T-helper 2 cell (primary cell): Measurements from ENCODE around the gene PALLD.
A peak's percentile ranks its signal among the peaks of the same experiment; 100 is the strongest.
"Not testable (repeated sequence)": the region's sequence is repeated elsewhere in the genome, so short reads cannot be mapped to it uniquely, and the experiment has no call there.

Experiments
- DNase-seq, 5 experiments: peaks; one replicate each; pipeline versions ENCODE4 v3.0.0 to v3.0.0-alpha.2; 2012 to 2022

Gene PALLD

DNA sequence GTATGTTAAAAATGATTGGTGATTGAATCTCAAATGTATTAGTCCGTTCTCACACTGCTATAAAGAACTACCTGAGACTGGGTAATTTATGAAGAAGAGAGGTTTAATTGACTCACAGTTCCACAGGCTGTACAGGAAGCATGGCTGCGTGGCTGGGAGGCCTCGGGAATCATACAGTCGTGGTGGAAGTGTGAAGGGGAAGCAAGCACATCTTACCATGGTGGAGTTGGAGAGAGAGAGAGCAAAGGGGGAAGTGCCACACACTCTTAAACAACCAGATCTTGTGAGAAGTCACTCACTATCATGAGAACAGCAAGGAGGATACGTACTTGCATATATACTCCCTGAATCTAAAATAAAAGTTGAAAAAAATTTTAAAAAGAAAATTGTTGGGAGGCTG is 306.2 kb downstream of the PALLD start:
- not testable (repeated sequence) for DNase-seq

DNA sequence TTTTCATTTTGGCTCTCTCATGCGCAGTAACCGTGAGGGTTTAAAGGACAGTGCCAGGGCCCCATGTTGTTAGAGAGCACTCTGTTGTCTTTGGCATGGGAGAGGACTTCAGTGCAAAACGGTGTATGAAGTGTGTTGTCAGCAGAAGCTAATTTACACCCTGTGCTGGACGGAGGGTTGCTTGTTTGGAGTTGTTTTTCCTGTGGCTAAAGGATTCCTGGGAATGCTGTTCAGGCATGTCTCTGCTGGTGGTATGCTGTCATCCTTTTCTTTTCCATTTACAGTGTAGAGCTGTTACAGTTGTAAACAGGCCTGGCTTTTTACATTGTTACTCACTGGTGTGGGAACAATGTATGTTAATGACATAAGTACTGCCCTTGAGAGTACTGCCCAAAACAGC is 306.9 kb downstream of the PALLD start:
- no peak for DNase-seq

DNA sequence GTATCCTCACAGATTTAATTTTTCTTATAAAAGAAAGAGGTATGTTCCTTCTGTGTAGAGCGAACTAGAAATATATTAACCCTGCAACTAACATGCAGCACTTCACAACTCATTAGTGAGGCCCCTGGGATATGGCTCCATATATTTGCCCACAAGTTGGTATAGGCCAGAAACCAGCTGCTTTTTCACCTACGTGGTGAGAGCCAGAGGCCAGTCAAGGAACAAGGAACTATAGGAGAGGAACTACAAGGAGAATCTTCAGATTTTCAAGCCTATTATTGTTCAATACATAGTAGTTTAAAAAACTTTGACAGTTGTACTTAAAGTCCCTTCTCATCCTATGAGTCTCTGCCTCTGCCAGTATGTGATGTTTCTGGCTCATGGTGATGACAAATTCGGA is 307.3 kb downstream of the PALLD start:
- no peak for DNase-seq

DNA sequence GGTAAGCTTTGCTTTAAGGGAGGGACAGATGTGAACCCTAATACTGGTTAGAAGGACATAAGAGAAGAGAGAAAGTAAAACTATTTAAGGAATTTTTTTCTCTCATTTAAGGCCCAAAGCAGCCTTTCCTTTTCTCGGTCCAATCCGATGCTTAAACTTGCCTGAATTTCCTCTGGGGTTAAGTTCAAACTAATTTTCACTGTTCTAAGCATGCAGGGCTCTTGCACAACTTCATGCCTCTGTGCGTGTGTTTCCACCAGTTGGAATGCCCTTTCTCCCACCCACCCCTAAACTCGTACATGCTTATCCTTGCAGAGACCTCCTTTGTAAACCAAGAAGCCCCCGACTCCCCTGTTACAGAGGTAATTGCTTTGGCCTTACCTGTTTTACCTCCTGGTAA is 308.5 kb downstream of the PALLD start:
- no peak for DNase-seq

DNA sequence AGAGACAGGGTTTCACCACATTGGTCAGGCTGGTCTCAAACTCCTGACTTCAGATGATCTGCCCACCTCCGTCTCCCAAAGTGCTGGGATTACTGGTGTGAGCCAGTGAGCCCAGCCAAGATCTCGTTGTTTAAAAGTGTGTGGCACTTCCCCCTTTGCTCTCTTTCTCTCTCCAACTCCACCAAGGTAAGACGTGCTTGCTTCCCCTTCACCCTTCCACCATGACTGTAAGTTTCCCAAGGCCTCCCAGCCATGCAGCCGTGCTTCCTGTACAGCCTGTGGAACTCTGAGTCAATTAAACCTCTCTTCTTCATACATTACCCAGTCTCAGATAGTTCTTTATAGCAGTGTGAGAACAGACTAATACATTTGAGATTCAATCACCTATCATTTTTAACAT is 309.4 kb downstream of the PALLD start:
- DNase-seq = not testable (repeated sequence)

DNA sequence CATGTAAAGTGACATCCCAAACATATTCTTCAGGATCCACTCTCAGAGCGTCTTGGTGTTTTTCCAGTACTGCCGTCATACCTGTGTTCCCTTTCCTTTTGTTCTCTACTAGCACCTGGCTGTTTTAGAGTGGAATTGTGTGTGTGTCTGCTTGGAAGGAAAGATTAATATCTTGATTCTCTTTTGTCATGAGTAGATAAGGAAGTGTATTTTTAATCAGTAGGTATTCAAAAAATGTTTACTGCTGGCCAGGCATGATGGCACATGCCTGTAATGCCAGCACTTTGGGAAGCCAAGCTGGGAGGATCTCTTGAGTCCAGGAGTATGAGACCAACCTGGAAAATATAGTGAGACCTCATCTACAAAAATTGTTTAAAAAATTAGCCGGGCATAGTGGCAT is 314.4 kb downstream of the PALLD start:
- no peak for DNase-seq

DNA sequence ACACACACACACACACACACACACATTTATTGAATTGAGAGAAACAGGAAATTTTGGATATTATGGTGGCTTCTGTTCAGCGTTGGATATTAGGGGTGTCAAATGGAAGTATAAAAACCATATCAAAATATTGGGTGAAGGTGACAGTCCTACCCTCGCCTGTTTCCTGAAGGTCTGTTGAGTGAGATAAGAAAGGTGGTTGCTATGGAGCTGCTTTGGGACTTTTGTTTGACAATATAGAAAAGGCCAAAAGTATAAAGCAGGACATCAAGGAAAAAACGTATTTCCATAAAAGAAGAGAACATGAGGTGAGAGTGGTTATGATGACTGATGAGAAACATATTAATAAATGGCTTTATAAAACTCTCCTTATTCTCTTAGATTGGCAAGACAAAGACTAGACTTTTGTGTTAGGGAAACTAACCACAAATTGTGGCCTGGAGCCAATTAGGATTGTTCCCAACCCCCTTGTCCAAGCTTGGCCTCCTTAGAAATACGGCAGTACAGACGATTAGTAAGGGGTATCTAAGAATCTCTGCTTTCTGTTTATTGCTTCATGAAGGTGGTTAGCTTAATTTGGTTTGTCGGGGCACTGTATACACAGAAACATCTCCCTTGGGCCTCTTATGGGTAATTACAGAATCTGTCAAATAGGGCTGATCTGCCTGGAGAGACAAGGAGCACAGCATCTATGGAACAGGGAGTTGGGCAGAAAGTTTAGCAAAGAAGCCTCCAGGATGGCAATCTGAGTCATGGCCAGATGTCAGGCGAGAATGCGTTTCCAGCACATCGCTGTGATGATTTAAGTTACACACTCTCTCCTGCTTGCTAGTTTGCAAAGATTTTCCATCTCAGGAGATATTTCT is 315.2 kb downstream of the PALLD start:
- no peak for DNase-seq

DNA sequence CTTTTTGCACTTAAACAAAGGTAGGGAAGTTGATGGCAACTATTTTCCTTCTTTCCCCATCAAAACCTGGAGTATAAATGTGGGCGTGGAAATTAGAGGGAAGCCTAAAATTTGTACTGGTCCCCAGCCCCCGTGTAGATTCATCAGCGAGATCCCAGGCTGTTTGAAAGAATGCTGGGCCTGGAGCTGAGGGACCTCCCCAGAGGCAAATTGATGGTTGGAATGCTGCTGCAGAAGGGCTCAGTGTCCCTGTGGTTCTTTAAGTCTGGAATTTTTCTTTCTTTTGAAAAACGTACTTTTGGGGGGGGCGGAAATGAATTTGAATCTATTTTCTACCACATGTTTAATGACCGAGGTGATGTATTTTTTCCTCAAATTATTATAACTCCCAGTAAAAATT is 316.0 kb downstream of the PALLD start:
- no peak for DNase-seq

DNA sequence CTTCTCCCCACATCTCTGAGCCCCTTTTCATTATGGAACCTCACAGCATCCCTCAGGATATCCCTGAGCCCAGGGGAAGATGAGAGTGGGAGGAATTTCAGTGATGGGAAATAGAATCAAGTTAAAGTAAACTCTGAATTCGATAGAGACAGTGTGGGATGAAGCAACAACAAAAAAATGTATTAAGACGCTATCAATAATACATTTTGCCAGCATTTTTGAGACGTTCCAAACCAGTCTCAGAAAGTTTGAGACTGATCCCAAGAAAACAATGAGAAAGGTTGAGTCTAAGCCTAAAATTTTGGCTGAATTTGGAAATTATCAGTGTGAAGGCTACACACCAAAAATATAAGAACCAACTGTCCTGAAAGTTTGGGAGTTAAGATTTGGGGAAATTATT is 317.0 kb downstream of the PALLD start:
- no peak for DNase-seq

DNA sequence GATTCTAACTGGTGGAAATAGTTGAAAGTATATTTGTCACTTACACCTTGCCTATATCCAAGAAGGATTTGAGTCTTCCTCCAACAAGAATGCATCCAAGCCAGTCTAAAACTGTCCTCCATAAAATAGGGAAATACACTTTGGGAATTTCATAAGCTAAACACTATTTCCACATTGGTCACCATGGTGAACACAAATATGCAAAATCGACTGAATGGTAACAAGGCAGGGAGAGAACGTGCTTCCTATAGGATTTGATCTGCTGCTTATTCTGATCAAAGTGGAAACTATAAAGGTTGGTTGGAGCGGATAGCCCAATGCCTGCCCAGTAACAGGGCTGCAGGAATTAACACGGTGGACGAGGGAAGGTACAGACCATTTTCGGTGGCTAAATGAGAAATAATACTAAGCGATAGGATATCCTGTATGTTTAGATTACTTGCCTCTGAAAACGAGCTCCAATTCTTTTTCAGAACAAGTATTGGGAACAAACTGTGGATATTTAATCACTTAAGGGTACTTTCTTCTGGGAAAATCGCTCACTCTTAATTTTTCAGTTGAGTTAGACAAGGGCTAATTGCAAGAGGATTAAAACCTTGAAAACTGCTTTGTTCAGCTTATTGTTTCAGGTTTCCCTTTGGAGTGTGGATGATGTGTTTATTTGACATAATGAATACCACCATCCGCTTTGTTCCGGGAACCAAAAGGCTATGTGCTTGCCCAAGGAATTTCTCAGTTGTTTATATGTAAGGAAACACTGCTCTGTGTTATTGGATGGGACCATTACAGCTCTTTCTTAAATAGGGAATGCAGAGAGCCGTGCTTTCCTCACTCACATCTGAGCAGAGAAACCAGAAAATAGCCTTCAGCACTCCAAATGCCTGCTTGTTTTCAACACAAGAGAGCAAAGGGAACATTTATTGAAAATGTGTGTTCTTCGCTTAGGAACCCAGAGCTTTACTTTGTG is 318.8 kb downstream of the PALLD start:
- DNase-seq = no peak

DNA sequence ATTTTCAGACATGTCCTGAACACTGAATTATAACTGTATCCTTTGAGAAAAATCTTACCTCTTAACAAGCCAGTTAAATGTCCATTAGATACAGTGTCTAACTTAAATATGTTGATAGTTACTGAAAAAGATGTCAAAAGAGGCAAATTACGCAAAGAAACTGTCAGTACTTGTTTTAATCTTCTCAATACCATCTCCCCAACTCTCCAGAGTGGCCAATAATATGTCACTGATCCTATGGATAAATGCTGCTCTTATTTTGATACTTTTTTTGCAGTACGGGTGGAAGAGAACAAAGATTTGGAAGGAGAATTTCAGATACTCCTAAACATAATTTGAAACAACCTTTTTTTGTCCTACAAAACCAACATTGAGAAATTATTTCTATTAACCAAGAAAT is 320.5 kb downstream of the PALLD start:
- no peak for DNase-seq

DNA sequence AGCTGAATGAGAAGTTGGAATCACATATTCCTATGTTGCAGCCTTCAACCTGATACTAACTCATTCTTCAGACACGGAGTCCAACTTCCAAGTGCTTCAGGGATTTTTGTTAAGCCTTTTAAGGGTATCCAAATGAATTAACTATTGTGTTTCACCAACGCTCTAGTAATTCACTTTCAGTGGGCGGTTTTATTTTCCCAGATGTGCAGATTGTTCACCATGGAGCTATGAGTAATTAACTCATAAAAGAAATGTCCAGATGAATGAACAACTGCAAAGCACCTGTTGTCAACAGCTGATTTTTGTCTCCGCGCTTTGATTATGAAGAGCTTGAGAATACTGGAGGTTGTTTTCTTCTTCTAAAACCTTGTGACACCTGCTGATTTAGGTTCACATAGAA is 325.6 kb downstream of the PALLD start:
- DNase-seq = no peak

DNA sequence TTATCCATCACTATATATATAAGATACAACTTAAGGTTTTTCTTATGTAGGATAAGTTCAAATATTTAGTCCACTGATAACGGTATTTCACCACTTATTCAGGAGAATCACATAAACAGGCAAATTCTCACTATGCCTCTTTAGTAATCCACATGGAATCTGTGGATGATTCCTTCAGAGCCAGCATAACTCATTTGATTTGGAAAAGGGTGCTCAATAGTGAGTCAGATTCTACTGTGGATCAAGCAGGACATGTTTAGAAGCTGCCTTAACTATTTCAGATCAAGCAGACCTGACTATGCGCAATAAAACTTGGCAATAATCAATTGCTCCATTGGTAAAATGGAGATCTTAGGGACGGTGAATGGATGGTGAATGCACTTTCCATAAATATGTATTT is 329.1 kb downstream of the PALLD start:
- DNase-seq = no peak

DNA sequence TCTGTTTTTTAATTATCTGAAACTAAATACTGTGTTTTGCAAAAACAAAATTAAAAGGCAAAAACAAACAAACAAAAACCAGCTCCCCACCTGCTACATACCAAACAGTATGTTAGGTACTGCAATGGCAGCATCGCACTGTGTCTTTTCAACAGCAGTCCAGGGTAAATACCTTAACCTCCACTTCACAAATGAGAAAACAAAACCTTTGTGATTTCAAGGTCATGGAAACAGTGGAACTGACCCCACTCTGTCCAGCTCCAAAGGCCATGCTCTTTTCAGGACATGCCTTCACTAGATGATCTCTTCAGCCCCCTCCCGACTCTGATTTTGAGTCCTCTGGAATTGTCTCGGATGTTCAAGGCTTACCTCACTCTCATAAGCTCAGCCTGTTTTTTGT is 329.8 kb downstream of the PALLD start:
- DNase-seq = no peak

DNA sequence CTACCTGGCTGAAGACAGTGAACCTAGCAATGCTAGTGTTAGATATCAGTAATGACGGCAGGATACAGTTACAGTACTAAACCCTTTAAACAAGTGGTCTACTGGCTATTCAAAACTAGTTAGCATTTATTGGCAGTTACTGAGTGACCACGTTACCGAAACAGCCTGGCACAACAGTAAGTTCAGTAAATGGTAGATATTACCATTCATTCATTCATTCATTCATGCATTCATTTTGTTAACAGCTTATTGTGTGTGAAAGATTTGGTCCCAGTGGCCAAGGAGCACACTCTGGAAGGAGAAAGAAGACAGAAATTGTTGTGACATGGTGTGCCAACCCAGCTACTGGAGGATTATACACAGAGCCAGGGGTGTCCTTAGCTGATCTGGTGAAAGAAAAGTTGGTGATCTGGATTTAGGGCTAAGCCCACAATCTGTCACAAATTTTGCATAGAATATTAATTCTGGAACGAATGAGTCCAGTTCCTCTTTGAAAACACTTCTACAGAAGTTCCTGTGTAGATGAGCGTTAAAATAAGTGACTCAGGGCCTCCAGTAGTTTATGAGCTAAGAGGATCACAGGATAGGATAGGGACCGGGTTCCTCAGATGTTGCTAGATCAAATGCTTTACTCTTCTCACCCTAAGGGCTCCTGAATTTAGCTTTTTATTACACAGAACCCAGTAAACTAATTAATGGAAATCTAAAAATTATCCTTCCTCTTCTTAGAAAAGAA is 334.1 kb downstream of the PALLD start:
- no peak for DNase-seq

DNA sequence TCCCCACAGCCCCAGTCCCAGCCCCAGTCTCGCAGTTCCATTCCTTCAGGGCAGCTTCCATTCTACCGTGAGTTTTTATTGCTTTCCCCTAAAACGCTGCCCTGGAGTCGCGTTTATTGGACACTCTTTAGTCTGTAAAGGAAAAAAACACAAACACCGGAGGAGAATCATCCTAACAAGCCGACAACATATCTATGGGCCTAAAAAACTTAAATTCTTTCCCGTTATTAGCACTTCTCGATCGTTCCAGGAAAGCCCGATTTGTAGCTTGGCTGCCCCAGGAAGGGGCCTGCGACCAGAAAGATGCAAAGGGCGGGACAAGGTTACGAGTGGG is 334.7 kb downstream of the PALLD start:
- DNase-seq = no peak

DNA sequence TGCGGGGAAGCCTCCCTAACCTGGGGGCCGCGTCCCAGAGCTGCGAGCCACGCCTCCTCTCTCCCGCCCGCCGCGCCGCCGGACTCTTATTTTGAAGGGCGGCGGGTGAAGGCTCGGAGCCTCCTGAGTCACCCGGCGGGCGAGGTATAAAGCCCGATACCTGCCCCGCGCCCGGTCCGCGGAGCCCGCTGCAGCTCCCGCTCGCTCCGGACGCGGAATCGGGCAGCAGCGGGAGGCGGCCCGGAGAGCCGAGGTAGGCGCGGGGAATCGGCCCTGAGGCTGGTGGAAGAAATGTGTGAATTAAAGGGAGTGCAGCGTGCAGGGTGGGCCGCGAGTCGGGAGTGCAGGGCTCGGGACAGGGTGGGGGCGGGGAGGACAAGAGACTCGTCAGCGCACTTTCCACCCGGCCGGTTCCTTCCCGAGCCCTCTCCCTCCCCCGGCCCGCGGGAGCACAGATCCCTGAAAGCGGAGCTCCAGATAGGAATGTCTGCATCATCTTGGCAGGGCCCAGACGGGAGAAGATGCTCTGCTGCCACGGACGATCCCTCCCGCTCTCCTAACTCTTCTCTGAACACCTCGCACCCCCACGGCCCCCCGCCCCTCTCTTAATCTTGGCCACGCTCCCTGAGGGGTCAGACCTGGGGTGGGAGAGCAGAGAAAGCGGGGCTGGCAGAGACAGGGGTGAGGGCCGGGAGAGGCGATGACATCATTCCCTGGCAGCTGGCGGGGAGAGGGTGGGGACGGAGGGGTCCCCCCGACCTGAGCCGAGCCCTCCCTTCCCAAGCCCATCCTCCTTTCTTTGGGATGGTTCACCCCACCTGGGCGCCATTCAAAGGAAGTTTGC is 335.3 kb downstream of the PALLD start:
- DNase-seq = peak in 4 of 5 experiments; percentile 7 to 77 (median 20)

DNA sequence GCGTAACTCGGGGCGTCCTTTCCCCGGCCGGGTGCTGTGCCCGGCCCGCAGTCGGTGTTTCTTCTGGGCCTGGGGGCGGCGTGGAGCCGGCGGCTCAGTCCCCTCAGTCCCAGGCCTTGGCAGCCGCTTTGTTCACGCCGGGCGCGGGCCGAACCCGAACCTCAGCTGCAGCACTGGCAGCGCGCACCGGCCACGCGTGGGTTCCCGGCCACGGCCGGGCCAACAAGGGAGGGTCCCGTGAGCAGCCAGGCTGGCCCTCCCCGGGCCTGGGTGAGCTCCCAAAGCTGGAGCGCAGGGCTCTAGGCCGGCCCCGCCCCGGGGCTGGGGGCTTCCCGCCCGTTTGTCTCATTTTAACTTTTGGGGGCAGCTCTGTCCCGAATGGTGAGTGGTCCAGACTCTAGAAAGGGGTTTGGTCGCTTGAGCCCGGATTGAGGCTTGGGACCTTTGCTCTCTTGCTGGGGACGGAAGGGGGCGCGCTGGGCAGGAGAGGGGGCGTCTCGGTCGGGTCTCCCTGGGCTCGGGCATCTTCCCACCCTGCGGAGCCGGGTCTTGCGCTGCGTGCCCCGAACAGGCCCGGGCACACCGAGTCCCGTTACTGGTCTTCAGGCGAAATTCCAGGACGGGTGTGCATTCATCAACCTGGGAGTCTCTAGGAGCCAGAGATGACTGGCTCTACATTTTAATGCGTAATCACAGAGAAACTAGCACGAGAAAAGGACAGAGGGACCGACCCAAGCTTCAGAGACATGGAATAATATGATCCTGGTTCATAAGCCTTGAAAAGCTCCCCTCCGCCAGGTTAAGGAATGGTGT is 336.1 kb downstream of the PALLD start:
- no peak for DNase-seq

DNA sequence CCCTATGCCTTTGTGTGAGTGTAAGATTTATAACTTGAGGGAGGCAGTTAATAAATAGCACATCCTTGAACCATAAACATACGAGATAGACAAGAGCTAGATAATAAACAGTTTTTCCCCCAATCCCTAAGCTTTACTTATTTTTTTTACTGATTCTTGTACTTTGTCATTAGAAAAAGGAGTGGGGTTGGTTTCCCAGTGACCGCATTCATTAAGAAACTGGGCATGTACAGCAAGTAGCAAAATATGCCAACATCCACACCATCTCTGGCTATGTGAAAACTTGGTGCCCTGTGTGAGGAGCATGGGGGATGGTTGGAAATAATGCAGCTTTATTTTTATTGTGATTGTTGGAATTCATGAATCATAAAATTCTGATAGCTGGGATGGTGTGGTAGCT is 337.0 kb downstream of the PALLD start:
- no peak for DNase-seq

DNA sequence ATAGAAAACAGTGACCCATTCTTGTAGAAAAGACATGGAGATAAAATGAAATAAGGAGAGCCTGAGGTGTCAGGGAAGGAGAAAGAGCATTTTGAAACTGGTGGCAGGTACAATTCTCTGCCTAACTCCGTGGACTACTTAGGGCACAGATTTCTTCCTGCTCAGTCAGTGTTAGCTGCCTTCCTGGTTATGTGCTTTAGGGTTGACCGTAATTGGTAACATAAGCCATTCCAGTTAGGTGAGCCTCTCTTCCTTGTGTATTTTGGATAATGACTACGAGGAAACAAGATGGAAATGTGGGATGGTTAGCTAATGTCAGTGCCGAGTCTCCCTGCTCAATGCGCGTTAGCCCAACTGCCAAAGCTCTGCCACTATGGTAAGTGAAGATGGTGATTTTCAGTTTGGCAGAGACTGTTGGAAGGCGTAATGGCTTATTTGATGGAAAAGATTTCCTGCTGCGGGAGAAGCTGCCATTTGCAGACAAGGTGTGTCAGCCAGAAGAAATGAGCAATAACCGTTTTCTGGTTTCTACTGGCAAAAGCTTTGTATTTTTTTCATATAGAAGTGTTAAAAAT is 339.1 kb downstream of the PALLD start:
- DNase-seq = no peak

DNA sequence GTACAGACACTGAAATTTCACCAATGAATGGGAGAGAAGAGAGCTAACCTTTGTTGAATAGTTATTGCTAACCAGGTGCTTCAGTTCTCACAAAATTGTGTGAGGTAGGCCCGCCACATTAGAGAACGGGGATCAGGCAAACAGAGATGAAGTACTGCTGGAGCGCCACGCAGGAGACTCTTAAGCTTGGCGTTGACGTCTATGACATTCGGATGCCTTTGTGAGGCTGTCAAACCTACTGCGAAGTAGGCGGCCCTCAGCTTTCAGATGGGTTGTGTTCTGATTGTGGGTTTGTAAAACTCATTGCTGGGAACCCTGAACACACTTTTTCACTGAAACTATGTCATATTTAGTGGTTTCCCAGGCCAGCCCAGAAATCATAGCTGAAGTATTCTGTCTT is 339.6 kb downstream of the PALLD start:
- DNase-seq = no peak
